Heart left ventricle (tissue), 16 donors: Measurements from ENCODE around the gene MED10. TPM values are rescaled to one million over a fixed set of nuclear protein-coding genes. Genes with fewer than 3 reads are reported as not detected.

Experiments
- ATAC-seq, 4 donors: fragments of 200-7000 bp; cut with Tn5 transposase; one replicate each; pipeline ENCODE4 v1.9.1; 2020 to 2022; ENCODE audit warnings: moderate library complexity in 4 of 4, mild to moderate bottlenecking in 3 of 4, moderate number of reproducible peaks in 1 of 4
- DNase-seq, 5 donors: peaks; one replicate each; pipeline ENCODE4 v3.0.0-alpha.2; 2020
- H3K27ac ChIP-seq, 12 donors: fragments of 200-600 bp; sonication (generic) in 4 of 12; one replicate each; pipeline versions ENCODE4 v1.5.0 to v1.8.0; 2016 to 2022; ENCODE audit warnings: mild to moderate bottlenecking in 2 of 12
- H3K27me3 ChIP-seq, 9 donors: fragments of 200-600 bp; sonication (generic) in 2 of 9; one replicate each; pipeline versions ENCODE4 v1.5.1 to v1.8.0; 2016 to 2022; ENCODE audit warnings: mild to moderate bottlenecking in 3 of 9
- H3K36me3 ChIP-seq, 9 donors: fragments of 200-600 bp; sonication (generic) in 2 of 9; one replicate each; pipeline versions ENCODE4 v1.5.0 to v1.8.0; 2018 to 2022; ENCODE audit warnings: mild to moderate bottlenecking in 2 of 9
- H3K4me1 ChIP-seq, 12 donors: fragments of 200-600 bp; sonication (generic) in 4 of 12; one replicate each; pipeline versions ENCODE4 v1.5.0 to v1.8.0; 2016 to 2022; ENCODE audit warnings: mild to moderate bottlenecking in 3 of 12
- H3K4me3 ChIP-seq, 12 donors: fragments of 200-600 bp; sonication (generic) in 4 of 12; one replicate each; pipeline versions ENCODE4 v1.5.0 to v1.8.0; 2017 to 2022; ENCODE audit warnings: mild to moderate bottlenecking in 9 of 12, moderate library complexity in 4 of 12
- H3K9me3 ChIP-seq, 12 donors: fragments of 200-600 bp; sonication (generic) in 4 of 12; one replicate each; pipeline versions ENCODE4 v1.5.0 to v1.8.0; 2016 to 2022; ENCODE audit warnings: mild to moderate bottlenecking in 1 of 12
- POLR2A ChIP-seq, 2 donors: fragments of 450-650 bp; IDR thresholded peaks; one replicate each; pipeline ENCODE4 v1.6.1; 2017; ENCODE audit warnings: antibody characterized with exemption in 2 of 2, mild to moderate bottlenecking in 2 of 2, moderate library complexity in 2 of 2
- WGBS, 4 donors: extraction: QIAGEN DNeasy Blood & Tissue Kit in 2 of 4; methylation state at CpG; one replicate each; pipeline versions ENCODE4 v1.1.5 to v1.1.7; 2013 to 2018; 5-methylcytosine and 5-hydroxymethylcytosine counted together
- intact Hi-C, 10 donors: fragments of 100-400 bp; cut with DNase I; formaldehyde crosslinking; loops; one replicate each; pipeline versions ENCODE4 v1.11.1 to v1.14.2; 2022
- long read RNA-seq, 3 donors: library from polyadenylated mRNA; unstranded; transcript quantifications; one replicate each; pipeline ENCODE4 v2.0.0, GENCODE V29; 2020 to 2021
- polyA plus RNA-seq, 2 donors: library from polyadenylated mRNA; stranded (reverse); fragments of 200-250 nt; gene quantifications; one replicate each; pipeline ENCODE4 v1.2.3, GENCODE V29; 2013
- total RNA-seq, 9 donors: library from RNA; depleted of rRNA in 2 of 9; stranded (reverse); fragments of >200 nt in 2 of 9; fragmentation: NEBNext Ultra II Directional in 3 of 9; extraction: Animal tissue kit (Norgen Biotek cat#: 25700) in 3 of 9; gene quantifications; one replicate each; pipeline versions ENCODE4 v1.1.0 to v1.2.4, GENCODE V29; 2016 to 2023
- TF ChIP-seq, protein P1 (sequence below), 12 donors: fragments of 200-600 bp; sonication (generic) in 4 of 12; IDR thresholded peaks; one replicate each; pipeline versions ENCODE4 v1.5.0 to v1.8.0; 2018 to 2022; ENCODE audit warnings: antibody characterized with exemption in 12 of 12, mild to moderate bottlenecking in 5 of 12
- donor health status: ischemic (EF 13 %, LVEDD 7.1; RV severe dilation, severe dysfunction).
- donor health status: healthy with polysubstance abuse.
- donor health status: DM: no; HTN: yes; CAD: no.
- donor health status: DM: no; HTN: no; CAD: no.
- donor health status: ischemic (EF 25% LVEDD 6.9; RV normal size, moderate dysfunction).
- donor health status: ischemic (EF 25% LVEDD 5.7; RV mildly dilated, moderate dysfunction).
- donor health status: healthy.
- donor health status: DM: yes; HTN: yes; CAD: no.
- donor health status: ischemic (EF 35%, LVEDD 5.7; RV mildly dilated, moderate dysfunction).
- donor health status: nonischemic (EF 11% LVEDD 7.7; RV severe dilation, severe dysfunction).
- donor health status: DM: yes; HTN: yes; CAD: no.
- donor health status: PGD.
- donor health status: ischemic (EF 29% LVEDD 5.4; RV normal size, mild dysfunction).
- donor health status: nonischemic (EF 23%, LVEDD 6.1; RV moderate dilation, normal function).

MED10 gene, protein sequence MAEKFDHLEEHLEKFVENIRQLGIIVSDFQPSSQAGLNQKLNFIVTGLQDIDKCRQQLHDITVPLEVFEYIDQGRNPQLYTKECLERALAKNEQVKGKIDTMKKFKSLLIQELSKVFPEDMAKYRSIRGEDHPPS
- total RNA-seq (10 to 100 TPM; 13.2 to 30.7 (median 23.1) TPM), polyA plus RNA-seq (10 to 100 TPM; 23.9 to 51.9 TPM)
- long read RNA-seq, donor 1, transcript MED10-201 (4 exons, 1,141 nt), result major isoform, 26 of 29 reads
- long read RNA-seq, donor 1, partial matches to known transcripts, result 0 of 29 reads
- long read RNA-seq, donor 1, other reads (novel, unspliced or antisense), result 3 of 29 reads
- long read RNA-seq, donor 2, transcript MED10-201 (4 exons, 1,141 nt), result major isoform, 55 of 80 reads
- long read RNA-seq, donor 2, partial matches to known transcripts, result 0 of 80 reads
- long read RNA-seq, donor 2, other reads (novel, unspliced or antisense), result 24 of 80 reads
- long read RNA-seq, donor 3, transcript MED10-201 (4 exons, 1,141 nt), result major isoform, 21 of 25 reads
- long read RNA-seq, donor 3, partial matches to known transcripts, result 2 of 25 reads
- long read RNA-seq, donor 3, other reads (novel, unspliced or antisense), result 2 of 25 reads

GRCh38 chr5:6377905-6378765 is at the start of gene MED10:
Gene MED10, minus strand, starts transcription at chr5:6378547. Its CDS starts 64 bp downstream, at chr5:6378483.
- Histone ChIP-seq H3K27ac (peak within 1 kb of the TSS; percentile 60 to 95 (median 91)), H3K36me3 (peaks cover 0 to 41% (median 38%) of the 10 kb centered on the region in 9 donors), H3K4me1 (peaks cover 0 to 26% (median 16%) of the 10 kb centered on the region in 12 donors), H3K4me3 (peak within 1 kb of the TSS; percentile 64 to 99 (median 98)), H3K27me3 (peaks cover 0 to 3% (median 0%) of the 10 kb centered on the region in 9 donors), H3K9me3 (no peaks in the 10 kb centered on the region)
- WGBS, 4 donors, result 0 to 2% (median 1%) methylated on average over 22 to 60 of the region's 60 CpGs
- TF ChIP-seq, protein P1, sequence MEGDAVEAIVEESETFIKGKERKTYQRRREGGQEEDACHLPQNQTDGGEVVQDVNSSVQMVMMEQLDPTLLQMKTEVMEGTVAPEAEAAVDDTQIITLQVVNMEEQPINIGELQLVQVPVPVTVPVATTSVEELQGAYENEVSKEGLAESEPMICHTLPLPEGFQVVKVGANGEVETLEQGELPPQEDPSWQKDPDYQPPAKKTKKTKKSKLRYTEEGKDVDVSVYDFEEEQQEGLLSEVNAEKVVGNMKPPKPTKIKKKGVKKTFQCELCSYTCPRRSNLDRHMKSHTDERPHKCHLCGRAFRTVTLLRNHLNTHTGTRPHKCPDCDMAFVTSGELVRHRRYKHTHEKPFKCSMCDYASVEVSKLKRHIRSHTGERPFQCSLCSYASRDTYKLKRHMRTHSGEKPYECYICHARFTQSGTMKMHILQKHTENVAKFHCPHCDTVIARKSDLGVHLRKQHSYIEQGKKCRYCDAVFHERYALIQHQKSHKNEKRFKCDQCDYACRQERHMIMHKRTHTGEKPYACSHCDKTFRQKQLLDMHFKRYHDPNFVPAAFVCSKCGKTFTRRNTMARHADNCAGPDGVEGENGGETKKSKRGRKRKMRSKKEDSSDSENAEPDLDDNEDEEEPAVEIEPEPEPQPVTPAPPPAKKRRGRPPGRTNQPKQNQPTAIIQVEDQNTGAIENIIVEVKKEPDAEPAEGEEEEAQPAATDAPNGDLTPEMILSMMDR (IDR thresholded peaks at IDR 0.05), result no peak
- peak in 1 of 2 donors; percentile 73 for TF ChIP-seq POLR2A (IDR thresholded peaks at IDR 0.05)
- ATAC-seq (peak; percentile 100), DNase-seq (peak; percentile 95 to 98 (median 97))
- intact Hi-C loops, result loop anchor here in 8 of 10 donors (2.0 to 10.0 kb wide), 15 partner anchors 53 to 956 kb away; partner anchors contain the start of genes UBE2QL1 (in 3 of the 8), TENT4A (in 2 of the 8), ICE1 (in 1 of the 8) and NSUN2 (in 1 of the 8)

DNA sequence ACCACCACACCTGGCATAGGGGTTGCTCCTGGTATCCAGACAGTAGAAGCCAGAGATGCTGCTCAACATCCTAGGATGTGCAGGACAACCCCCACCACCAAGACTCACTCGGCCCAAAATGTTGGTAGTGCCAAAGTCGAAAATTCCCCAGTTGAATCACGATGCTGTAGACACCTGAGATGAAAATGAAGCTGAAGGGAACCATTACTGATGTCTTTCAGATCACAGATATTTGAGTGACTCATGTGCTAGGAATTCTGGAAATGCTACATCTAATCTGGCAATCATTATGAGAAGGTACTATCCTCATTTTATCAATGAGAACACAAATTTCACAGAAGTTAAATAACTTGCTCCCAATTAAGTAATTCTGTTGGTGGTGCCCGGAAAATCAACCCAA is 49.3 kb upstream of the MED10 start:
- no peaks in the 10 kb centered on the region for H3K27me3 ChIP-seq
- peaks cover 0 to 26% (median 7%) of the 10 kb centered on the region in 12 donors for H3K4me1 ChIP-seq
- intact Hi-C loops, result no loop called here
- TF ChIP-seq POLR2A (IDR thresholded peaks at IDR 0.05), result no peak
- TF ChIP-seq, protein P1 (IDR thresholded peaks at IDR 0.05), result no peak
- no peaks in the 10 kb centered on the region for H3K36me3 ChIP-seq
- ATAC-seq (no peak), DNase-seq (no peak)
- 80 to 91% (median 85%) methylated on average over 4 of the region's 4 CpGs for WGBS, 4 donors
- H3K4me3 ChIP-seq, result no peak overlapping the region
- H3K27ac ChIP-seq, result no peak overlapping the region
- H3K9me3 ChIP-seq, result no peaks in the 10 kb centered on the region

- Histone ChIP-seq H3K4me3 (no peak overlapping the region), H3K36me3 (no peaks in the 10 kb centered on the region), H3K27me3 (no peaks in the 10 kb centered on the region), H3K4me1 (peaks cover 0 to 2% (median 0%) of the 10 kb centered on the region in 12 donors), H3K9me3 (no peaks in the 10 kb centered on the region), H3K27ac (no peak overlapping the region)
- intact Hi-C loops, result no loop called here
- TF ChIP-seq, protein P1 (IDR thresholded peaks at IDR 0.05), result no peak
- TF ChIP-seq POLR2A (IDR thresholded peaks at IDR 0.05), result no peak
- DNase-seq (no peak), ATAC-seq (no peak)
Observed at GRCh38 chr5:6424700-6425099, 46.4 kb upstream of the MED10 start.
